Pancreas (tissue), 10 donors: ENCODE data around the gene PSMG1. TPM values are rescaled to one million over a fixed set of nuclear protein-coding genes. Genes with fewer than 3 reads are reported as not detected.

Experiments used
- ATAC-seq, 4 donors: fragments of 200-7000 bp; cut with Tn5 transposase; one replicate each; pipeline versions ENCODE4 v1.8.0 to v1.9.1; 2020; ENCODE audit warnings: mild to moderate bottlenecking in 4 of 4, moderate library complexity in 4 of 4
- DNase-seq, 6 donors: peaks; one replicate each; pipeline ENCODE4 v3.0.0-alpha.2; 2020
- FAIRE-seq: peaks from 2 replicates; lab custom pipeline; 2012; peaks lifted over from hg19 to GRCh38; lab: Jason Lieb, UNC
- H3K27ac ChIP-seq, 4 donors: fragments of 200-600 bp; sonication (generic); 1 replicate in 3 of 4; 2 replicates in 1 of 4; pipeline versions ENCODE4 v1.5.0 to v1.8.0; 2020
- H3K27me3 ChIP-seq, 4 donors: fragments of 200-600 bp; one replicate each; pipeline ENCODE4 v1.8.0; 2021
- H3K36me3 ChIP-seq, 3 donors: fragments of 200-600 bp; sonication (generic) in 1 of 3; one replicate each; pipeline versions ENCODE4 v1.5.0 to v1.8.0; 2020 to 2021
- H3K4me1 ChIP-seq, 3 donors: fragments of 200-600 bp; one replicate each; pipeline ENCODE4 v1.8.0; 2021
- H3K4me3 ChIP-seq, 4 donors: fragments of 200-600 bp; sonication (generic) in 2 of 4; one replicate each; pipeline versions ENCODE4 v1.5.0 to v1.8.0; 2020 to 2021
- H3K9me3 ChIP-seq, 4 donors: fragments of 200-600 bp; one replicate each; pipeline ENCODE4 v1.8.0; 2021
- CTCF ChIP-seq, 4 donors: fragments of 200-600 bp; sonication (generic) in 3 of 4; IDR thresholded peaks; one replicate each; pipeline versions ENCODE4 v1.5.0 to v1.8.0; 2021; ENCODE audit warnings: antibody characterized with exemption in 4 of 4
- WGBS, 2 donors: extraction: QIAGEN DNeasy Blood & Tissue Kit; methylation state at CpG; one replicate each; pipeline ENCODE4 v1.1.7; 2013; 5-methylcytosine and 5-hydroxymethylcytosine counted together
- intact Hi-C, 3 donors: fragments of 100-400 bp; cut with DNase I; formaldehyde crosslinking; loops; one replicate each; pipeline versions ENCODE4 v1.11.1 to v1.14.2; 2022
- polyA plus RNA-seq, 2 donors: library from polyadenylated mRNA; stranded (reverse); fragments of 200-250 nt; gene quantifications; one replicate each; pipeline ENCODE4 v1.2.3, GENCODE V29; 2013
- total RNA-seq, 6 donors: library from RNA; stranded (reverse); fragmentation: NEBNext Ultra II Directional in 4 of 6; extraction: Animal tissue kit (Norgen Biotek cat#: 25700) in 4 of 6; gene quantifications; one replicate each; pipeline versions ENCODE4 v1.2.1 to v1.2.4, GENCODE V29; 2021 to 2023
- donor health status: healthy with polysubstance abuse.
- donor health status: DM: no; HTN: no; CAD: no; lungs with moderate emphysema.
- donor health status: DM: no; HTN: no; CAD: no.
- donor health status: control.
- donor health status: control.
- donor health status: Bipolar disorder and iron deficiency.
- donor health status: DM: yes; HTN: yes; CAD: no.
- donor health status: DM: no; HTN: no; CAD: no.
- donor health status: DM: no; HTN: no; CAD: no.
- donor health status: DM: yes; HTN: yes; CAD: no.

The PSMG1 gene
- total and polyA plus RNA-seq, 8 donors: 12.4 to 35.0 (median 18.1) TPM

- H3K36me3 ChIP-seq: peaks cover 0 to 12% (median 6%) of the 10 kb centered on the region in 3 donors
- ATAC-seq (no peak), DNase-seq (no peak), FAIRE-seq (no peak)
- no peaks in the 10 kb centered on the region for H3K27me3 ChIP-seq
- H3K4me3 ChIP-seq: no peak overlapping the region
- H3K4me1 ChIP-seq: no peaks in the 10 kb centered on the region
- no peaks in the 10 kb centered on the region for H3K9me3 ChIP-seq
- intact Hi-C loops: no loop called here
- H3K27ac ChIP-seq: no peak overlapping the region
- TF ChIP-seq CTCF (IDR thresholded peaks at IDR 0.05): no peak
- WGBS, 2 donors: 87 to 90% methylated on average over 3 of the region's 3 CpGs
Observed at GRCh38 chr21:39173716-39174680, 9.3 kb downstream of the PSMG1 start.

DNA sequence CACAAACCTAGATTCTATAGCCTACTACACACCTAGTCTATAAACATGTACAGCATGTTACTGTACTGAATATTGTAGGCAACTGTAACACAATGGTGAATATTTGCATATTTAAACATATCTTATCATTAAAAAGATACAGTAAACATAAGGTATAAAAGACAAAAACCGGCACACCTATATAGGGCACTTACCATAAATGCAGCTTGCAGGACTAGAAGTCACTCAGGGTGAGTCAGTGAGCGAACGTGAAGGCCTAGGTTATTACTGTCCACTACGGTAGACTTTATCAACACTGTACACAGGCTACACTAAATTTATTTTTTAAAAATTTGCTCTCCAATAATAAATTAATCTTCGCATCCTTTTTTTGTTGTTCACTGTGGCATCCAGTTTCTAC is 13.3 kb downstream of the PSMG1 start:
- no peak for FAIRE-seq
- 93 to 98% methylated on average over 5 of the region's 5 CpGs for WGBS, 2 donors

DNA sequence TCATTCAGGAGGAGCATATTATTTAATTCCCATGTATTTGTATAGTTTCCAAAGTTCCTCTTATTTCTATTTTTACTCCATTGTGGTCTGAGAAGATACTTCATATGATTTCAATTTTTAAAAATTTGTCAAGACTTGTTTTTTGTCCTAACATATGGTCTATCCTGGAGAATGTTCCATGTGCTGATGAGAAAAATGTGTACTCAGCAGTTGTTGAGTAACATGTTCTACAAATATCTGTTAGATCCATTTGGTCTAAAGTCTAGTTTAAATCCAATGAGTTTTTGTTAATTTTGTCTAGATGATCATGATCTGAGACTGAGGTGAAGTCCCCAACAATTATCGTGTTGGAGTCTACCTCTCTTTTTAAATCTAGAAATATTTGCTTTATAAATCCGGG is 14.5 kb downstream of the PSMG1 start:
- Histone ChIP-seq H3K36me3 (peaks cover 0 to 6% (median 0%) of the 10 kb centered on the region in 3 donors), H3K9me3 (no peaks in the 10 kb centered on the region), H3K27me3 (no peaks in the 10 kb centered on the region), H3K4me1 (no peaks in the 10 kb centered on the region), H3K27ac (no peak overlapping the region), H3K4me3 (no peak overlapping the region)
- no peak for FAIRE-seq
- TF ChIP-seq CTCF (IDR thresholded peaks at IDR 0.05): no peak
- DNase-seq: no peak
- intact Hi-C loops: no loop called here
- ATAC-seq: no peak
- WGBS, 2 donors: 86 to 90% methylated on average over 2 of the region's 2 CpGs

More for the DNA sequence above, 13.3 kb downstream of the PSMG1 start:
- ATAC-seq (no peak), DNase-seq (no peak)
- no peak for TF ChIP-seq CTCF (IDR thresholded peaks at IDR 0.05)
- no peak overlapping the region for H3K27ac ChIP-seq
- H3K4me1 ChIP-seq: no peaks in the 10 kb centered on the region
- no peak overlapping the region for H3K4me3 ChIP-seq
- intact Hi-C loops: no loop called here
- no peaks in the 10 kb centered on the region for H3K27me3 ChIP-seq
- no peaks in the 10 kb centered on the region for H3K9me3 ChIP-seq
- H3K36me3 ChIP-seq: peaks cover 0 to 8% (median 6%) of the 10 kb centered on the region in 3 donors

- Histone ChIP-seq H3K27ac (no peak overlapping the region), H3K4me3 (no peak overlapping the region), H3K4me1 (no peaks in the 10 kb centered on the region), H3K27me3 (no peaks in the 10 kb centered on the region), H3K36me3 (no peaks in the 10 kb centered on the region), H3K9me3 (no peaks in the 10 kb centered on the region)
- FAIRE-seq (no peak), DNase-seq (no peak), ATAC-seq (no peak)
- TF ChIP-seq CTCF (IDR thresholded peaks at IDR 0.05): no peak
- intact Hi-C loops: no loop called here
- 76 to 85% methylated on average over 2 of the region's 2 CpGs for WGBS, 2 donors
Observed at GRCh38 chr21:39164523-39164922, 18.7 kb downstream of the PSMG1 start.

DNA sequence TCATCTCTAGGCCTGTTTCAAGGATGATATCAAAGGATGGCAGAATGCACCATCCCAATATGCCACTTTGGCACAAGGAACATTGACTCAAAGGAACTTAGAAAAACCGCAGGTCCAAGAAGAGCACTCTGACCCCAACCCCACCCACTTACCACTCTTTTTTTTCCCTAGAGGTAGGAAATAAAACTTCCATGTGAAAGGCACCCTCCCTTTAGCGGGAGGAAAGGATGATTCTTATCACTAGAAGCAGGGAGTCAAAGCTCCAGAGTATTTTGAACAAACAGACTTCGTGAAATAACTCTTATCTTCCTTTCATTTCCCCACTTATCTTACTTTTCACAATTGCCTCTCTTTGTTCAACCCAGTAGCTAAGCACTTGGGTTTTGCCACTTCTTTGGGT is 22.2 kb downstream of the PSMG1 start:
- no peaks in the 10 kb centered on the region for H3K9me3 ChIP-seq
- H3K4me1 ChIP-seq: no peaks in the 10 kb centered on the region
- H3K4me3 ChIP-seq: no peak overlapping the region
- no peak for ATAC-seq
- intact Hi-C loops: no loop called here
- FAIRE-seq: no peak
- no peak for TF ChIP-seq CTCF (IDR thresholded peaks at IDR 0.05)
- WGBS, 2 donors: 38 to 40% methylated on average over 3 of the region's 3 CpGs
- H3K27ac ChIP-seq: no peak overlapping the region
- no peaks in the 10 kb centered on the region for H3K27me3 ChIP-seq
- H3K36me3 ChIP-seq: no peaks in the 10 kb centered on the region
- no peak for DNase-seq
